GM23248 (cell line): Measurements from ENCODE around the gene GPATCH8.

Experiments used
- EZH2 ChIP-seq: fragments of 200-600 bp; sonication (generic); IDR thresholded peaks from 2 replicates; pipeline ENCODE4 v1.6.1; 2018; ENCODE audit warnings: antibody characterized with exemption, mild to moderate bottlenecking; ENCODE audit not compliant: insufficient read depth, poor library complexity, severe bottlenecking
- EZH2phosphoT487 ChIP-seq: fragments of 200-600 bp; sonication (generic); IDR thresholded peaks from 2 replicates; pipeline ENCODE4 v1.6.1; 2018; ENCODE audit warnings: antibody characterized with exemption, moderate library complexity, mild to moderate bottlenecking, low read depth; ENCODE audit not compliant: insufficient read depth

DNA sequence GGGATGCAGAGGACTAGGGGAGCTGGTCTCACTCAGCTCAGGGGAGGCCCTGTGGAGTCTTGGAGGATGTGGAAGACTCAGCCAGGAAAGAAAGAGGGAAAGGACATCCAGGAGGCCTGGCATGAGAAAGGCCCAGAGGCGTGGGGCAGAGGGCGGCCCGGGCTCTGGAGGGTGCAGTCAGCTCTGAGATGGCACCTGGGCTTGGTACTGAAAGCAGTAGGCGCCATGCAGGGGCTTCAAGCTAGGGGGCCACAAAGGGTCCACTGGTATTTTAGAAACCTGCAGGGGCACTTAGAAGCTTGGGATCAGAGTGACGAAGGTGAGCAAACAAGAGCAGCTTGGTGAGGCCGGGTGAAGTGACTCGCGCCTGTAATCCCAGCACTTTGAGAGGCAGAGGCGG lies 145.1 kb downstream of the GPATCH8 start:
- TF ChIP-seq EZH2phosphoT487 (no peak), EZH2 (no peak)
